GM18502 (cell line): ENCODE results near the gene RAD23A.

Source experiments
- ATAC-seq: cut with Tn5 transposase; IDR thresholded peaks from one replicate; pipeline ENCODE4 v1.9.1; 2021; ENCODE audit warnings: mild to moderate bottlenecking; ENCODE audit not compliant: unreplicated experiment, poor library complexity

RAD23A gene

GRCh38 chr19:13001166-13001501 is 55.5 kb downstream of the RAD23A start:
- ATAC-seq = no peak

- ATAC-seq = no peak
Observed at GRCh38 chr19:13001502-13002165, 56.0 kb downstream of the RAD23A start.

- ATAC-seq = no peak
Observed at GRCh38 chr19:13002166-13002898, 56.7 kb downstream of the RAD23A start.

- ATAC-seq = no peak
Observed at GRCh38 chr19:13003081-13003480, 57.4 kb downstream of the RAD23A start.
